Left renal cortex interstitium (tissue), 4 donors: ENCODE measurements around the gene CDC40. TPM values are rescaled to one million over a fixed set of nuclear protein-coding genes. Genes with fewer than 3 reads are reported as not detected.
A peak's percentile ranks its signal among the peaks of the same experiment; 100 is the strongest.
"Not testable (repeated sequence)": the region's sequence is repeated elsewhere in the genome, so short reads cannot be mapped to it uniquely, and the experiment has no call there.

ENCODE experiments used
- DNase-seq, 4 donors: peaks; one replicate each; pipeline ENCODE4 v3.0.0-alpha.2; 2013; ENCODE audit warnings: low read depth in 4 of 4, low spot score in 2 of 4, missing footprints in 1 of 4
- polyA plus RNA-seq, 4 donors: library from polyadenylated mRNA; unstranded; fragments of 120-200 nt; gene quantifications; one replicate each; pipeline ENCODE4 v1.2.1, GENCODE V29; 2013; ENCODE audit not compliant: insufficient read length in 4 of 4

The CDC40 gene
- polyA plus RNA-seq, 4 donors: 26.8 to 35.7 (median 34.5) TPM

- DNase-seq: no peak
Observed at GRCh38 chr6:110198561-110198960, 18.3 kb downstream of the CDC40 start.

GRCh38 chr6:110201151-110201884, 21.1 kb downstream of the CDC40 start:
- DNase-seq: no peak

- DNase-seq: no peak
Observed at GRCh38 chr6:110207652-110208051, 27.4 kb downstream of the CDC40 start.

- DNase-seq: no peak
Observed at GRCh38 chr6:110211753-110212152, 31.5 kb downstream of the CDC40 start.

GRCh38 chr6:110214338-110214737, 34.1 kb downstream of the CDC40 start:
- no peak for DNase-seq

- no peak for DNase-seq
Observed at GRCh38 chr6:110216140-110216539, 35.9 kb downstream of the CDC40 start.

GRCh38 chr6:110217266-110217665, 37.0 kb downstream of the CDC40 start:
- no peak for DNase-seq

GRCh38 chr6:110221738-110222137, 41.5 kb downstream of the CDC40 start:
- no peak for DNase-seq

- DNase-seq: no peak
Observed at GRCh38 chr6:110226261-110226660, 46.0 kb downstream of the CDC40 start.

- DNase-seq: no peak
Observed at GRCh38 chr6:110232450-110232849, 52.2 kb downstream of the CDC40 start.

- no peak for DNase-seq
Observed at GRCh38 chr6:110233770-110234374, 53.6 kb downstream of the CDC40 start.

- DNase-seq: not testable (repeated sequence)
Observed at GRCh38 chr6:110236007-110236406, 55.8 kb downstream of the CDC40 start.

GRCh38 chr6:110239526-110240274, 59.5 kb downstream of the CDC40 start:
- DNase-seq: no peak

- not testable (repeated sequence) for DNase-seq
Observed at GRCh38 chr6:110244621-110245020, 64.4 kb downstream of the CDC40 start.

GRCh38 chr6:110246378-110246777, 66.2 kb downstream of the CDC40 start:
- no peak for DNase-seq

GRCh38 chr6:110246900-110247546, 66.8 kb downstream of the CDC40 start:
- no peak for DNase-seq

GRCh38 chr6:110250058-110250457, 69.8 kb downstream of the CDC40 start:
- no peak for DNase-seq

GRCh38 chr6:110250838-110251237, 70.6 kb downstream of the CDC40 start:
- no peak for DNase-seq

- DNase-seq: peak in 2 of 4 donors; percentile 13 to 31
Observed at GRCh38 chr6:110255211-110255750, 75.1 kb downstream of the CDC40 start.

- DNase-seq: no peak
Observed at GRCh38 chr6:110256366-110256765, 76.1 kb downstream of the CDC40 start.

- no peak for DNase-seq
Observed at GRCh38 chr6:110265273-110265672, 85.0 kb downstream of the CDC40 start.
